ENCODE measurements around the gene MVK.
A peak's percentile ranks its signal among the peaks of the same experiment; 100 is the strongest.

Gene MVK

GRCh38 chr12:109612003-109612402 lies 38.4 kb downstream of the MVK start:
- no peak for DNase-seq

GRCh38 chr12:109612975-109613502 lies 39.4 kb downstream of the MVK start:
- DNase-seq = no peak

DNA sequence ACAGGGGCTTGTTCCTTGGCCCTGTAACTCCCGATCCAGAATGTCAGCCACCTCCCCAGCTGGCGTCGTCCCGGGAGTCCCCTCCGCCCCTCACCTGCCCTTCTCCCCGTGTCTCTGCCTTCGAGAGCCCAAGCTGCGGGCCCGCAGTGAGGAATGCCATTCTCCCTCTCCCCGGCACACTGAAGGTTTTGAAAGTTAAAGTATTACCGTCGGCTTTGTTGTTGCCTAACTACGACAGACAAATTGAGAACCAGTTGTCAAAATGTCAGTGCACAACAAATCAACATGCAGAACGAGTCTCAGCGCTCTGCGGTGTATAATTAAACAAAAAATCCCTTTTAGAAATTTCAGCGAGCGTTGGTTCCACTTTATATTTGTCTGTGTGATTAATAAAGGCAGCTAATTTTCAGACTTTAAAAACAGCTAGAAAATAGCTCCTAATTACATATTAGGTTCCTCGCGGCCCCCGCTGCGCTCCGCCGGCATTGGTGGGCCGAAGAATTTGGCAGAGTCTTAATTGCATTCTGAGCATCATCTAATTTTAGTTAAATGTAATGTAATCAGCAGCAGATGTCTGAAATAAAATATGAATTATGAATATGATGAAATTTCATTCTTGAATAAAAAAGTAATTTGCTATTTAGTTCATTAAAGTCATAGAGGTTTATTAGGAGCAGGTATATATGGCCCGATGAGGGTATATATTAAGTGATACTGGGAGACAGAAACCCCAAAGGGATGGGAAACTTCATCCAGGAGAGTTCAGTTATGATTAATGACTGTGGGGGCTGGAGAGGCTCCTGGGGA lies 40.3 kb downstream of the MVK start:
- no peak for DNase-seq

DNA sequence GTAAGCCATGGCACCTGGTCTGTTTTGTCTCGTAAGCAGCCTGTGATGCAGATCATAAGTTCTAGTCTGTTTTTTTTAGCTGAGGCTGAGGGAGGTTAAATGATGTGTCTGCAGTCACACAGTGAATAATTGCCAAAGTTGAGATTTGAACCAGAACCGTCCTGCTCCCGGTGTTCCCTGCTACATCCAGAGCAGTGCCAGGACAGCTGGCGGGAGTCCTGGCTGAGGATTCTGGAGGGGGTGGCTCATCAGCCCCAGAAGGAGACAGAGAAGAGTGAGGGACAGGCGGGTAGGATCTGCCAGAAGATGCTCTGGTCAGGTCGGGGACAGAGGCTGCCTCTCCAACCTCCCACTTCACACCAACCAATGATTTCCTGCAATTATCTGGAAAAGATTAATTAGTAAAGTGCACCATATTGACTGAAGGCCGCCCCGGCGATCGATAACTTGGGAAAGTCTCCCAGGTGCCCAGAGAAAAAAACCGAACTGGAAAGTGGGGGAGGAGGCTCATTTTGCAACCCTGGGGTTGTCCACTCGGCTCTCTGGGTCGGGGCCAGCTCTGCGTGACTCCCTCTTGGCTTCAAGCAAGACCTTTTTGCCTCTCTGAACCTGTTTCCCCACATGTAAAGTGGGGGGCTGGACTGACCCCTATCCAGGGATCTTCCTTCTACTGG lies 42.1 kb downstream of the MVK start:
- DNase-seq = no peak

- DNase-seq = no peak
Observed at GRCh38 chr12:109617491-109617890, 43.9 kb downstream of the MVK start.

DNA sequence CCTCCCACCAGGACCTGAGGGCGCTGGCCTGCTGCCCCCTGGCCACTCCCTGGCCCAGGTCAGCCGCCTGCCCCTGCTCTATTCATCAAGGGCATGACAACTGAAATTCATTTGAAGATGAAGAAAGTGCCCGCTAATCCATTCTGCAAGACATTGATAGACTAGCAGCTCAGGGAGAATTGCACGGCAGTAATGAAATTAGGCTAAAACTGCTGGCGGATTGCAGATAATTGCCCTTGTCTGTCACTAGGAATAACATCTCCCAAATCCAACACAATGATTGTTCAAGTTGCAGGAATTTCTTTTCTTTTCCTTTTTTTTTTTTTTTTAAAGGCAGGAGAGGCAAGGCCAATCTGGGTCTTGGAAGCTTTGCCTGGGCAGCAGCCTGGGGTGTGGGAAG lies 44.5 kb downstream of the MVK start:
- no peak for DNase-seq

DNA sequence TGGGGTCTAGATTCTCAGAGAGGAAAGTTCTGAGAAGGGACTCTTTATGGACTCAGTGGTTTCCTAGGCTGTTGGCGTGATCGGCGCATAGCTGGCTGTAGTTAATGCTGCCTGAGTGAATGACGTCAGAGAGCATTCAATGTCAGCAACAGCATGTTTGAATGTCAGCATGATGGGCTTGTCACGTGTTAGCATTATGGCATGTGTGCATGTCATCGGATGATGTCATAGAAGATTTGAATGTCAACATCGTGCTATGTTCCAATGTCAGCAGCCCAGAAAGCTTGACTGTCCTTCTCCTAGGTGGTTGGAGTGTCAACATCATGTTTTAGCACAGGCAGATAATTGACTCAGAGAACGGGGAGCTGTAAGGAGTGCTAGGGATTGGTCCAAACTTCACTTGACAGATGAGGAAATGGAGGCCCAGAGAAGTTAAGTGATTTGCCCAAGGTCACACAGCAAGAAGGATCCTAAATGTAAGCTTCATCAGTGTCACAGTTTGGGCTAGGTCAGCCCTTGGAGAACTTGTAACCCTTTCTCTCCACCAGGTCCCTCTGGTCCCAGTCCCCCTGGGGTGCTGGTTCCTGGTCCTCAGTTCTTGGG lies 45.5 kb downstream of the MVK start:
- DNase-seq = no peak

- DNase-seq = no peak
Observed at GRCh38 chr12:109621211-109621694, 47.7 kb downstream of the MVK start.

- no peak for DNase-seq
Observed at GRCh38 chr12:109621901-109622364, 48.3 kb downstream of the MVK start.

- DNase-seq = no peak
Observed at GRCh38 chr12:109624467-109624866, 50.9 kb downstream of the MVK start.

- no peak for DNase-seq
Observed at GRCh38 chr12:109625131-109625559, 51.6 kb downstream of the MVK start.

DNA sequence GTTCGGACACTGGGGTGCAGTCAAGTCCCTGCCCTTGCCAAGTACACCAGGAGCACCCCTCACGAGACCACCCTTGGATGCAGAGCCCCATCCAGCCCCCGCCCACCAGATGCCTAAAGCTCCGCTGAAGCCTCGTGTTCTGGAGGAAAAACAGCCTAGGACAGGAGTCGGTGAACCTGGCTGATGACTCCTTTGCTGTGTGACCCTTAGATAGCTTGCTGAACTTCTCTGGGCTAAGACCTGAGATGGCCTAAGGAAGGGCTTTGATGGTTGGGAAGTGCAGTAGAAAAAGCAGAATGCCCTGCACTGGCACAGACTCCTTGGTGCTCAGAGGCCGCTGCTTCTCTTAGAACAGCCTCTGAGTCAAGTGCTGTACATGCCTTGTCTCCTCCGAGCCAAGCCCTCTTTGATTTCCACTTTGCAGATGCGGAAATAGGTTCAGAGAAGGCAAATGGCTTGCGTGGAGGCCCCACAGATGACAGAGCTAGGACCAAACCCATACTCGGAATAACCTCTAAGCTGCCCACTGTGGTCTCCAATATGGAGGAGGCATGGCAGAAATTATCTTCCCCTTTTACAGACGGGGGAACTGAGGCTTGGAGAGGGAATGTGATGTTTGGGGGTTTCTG lies 52.3 kb downstream of the MVK start:
- DNase-seq = no peak

GRCh38 chr12:109626378-109627115 lies 53.0 kb downstream of the MVK start:
- no peak for DNase-seq

- no peak for DNase-seq
Observed at GRCh38 chr12:109627633-109628032, 54.0 kb downstream of the MVK start.

- DNase-seq = no peak
Observed at GRCh38 chr12:109630107-109630506, 56.5 kb downstream of the MVK start.

GRCh38 chr12:109630815-109631214 lies 57.2 kb downstream of the MVK start:
- DNase-seq = no peak

GRCh38 chr12:109631302-109631701 lies 57.7 kb downstream of the MVK start:
- no peak for DNase-seq

GRCh38 chr12:109631751-109632150 lies 58.2 kb downstream of the MVK start:
- no peak for DNase-seq

- no peak for DNase-seq
Observed at GRCh38 chr12:109632342-109632741, 58.7 kb downstream of the MVK start.

DNA sequence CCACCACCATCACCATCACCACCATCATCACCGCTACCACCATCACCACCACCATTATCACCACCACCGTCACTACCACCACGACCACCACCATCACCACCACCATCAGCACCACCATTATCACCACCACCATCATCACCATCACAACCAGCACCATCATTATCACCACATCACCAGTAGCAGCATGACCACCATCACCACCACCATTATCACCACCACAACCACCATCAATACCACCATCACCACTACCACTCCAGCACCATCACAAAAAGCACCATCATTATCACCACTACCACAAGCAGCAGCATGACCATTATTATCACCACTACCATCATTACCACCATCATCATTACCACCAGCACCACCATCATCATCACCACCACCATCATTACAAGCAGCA lies 62.1 kb downstream of the MVK start:
- DNase-seq = no peak

GRCh38 chr12:109637348-109637747 lies 63.8 kb downstream of the MVK start:
- DNase-seq = peak; percentile 81

DNA sequence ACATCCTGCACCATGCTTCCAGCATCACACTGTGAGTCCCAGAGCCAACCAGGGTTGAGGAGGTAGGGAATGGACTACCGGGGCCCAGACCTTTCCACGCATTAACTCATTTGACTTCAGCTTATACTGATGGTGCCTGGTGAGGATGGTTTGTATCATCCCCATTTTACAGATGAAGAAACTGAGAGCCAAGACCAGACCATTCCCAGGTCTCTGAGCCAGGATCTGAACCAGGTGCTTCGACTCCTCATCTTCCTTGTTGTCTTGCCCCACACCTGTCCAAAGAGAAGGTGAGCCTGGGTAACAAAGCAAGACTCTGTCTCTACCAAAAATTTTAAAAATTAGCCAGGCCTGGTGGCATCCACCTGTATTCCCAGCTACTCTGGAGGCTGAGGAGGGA lies 64.4 kb downstream of the MVK start:
- no peak for DNase-seq
